ENCODE results near the gene LY6G6F.

Gene LY6G6F

DNA sequence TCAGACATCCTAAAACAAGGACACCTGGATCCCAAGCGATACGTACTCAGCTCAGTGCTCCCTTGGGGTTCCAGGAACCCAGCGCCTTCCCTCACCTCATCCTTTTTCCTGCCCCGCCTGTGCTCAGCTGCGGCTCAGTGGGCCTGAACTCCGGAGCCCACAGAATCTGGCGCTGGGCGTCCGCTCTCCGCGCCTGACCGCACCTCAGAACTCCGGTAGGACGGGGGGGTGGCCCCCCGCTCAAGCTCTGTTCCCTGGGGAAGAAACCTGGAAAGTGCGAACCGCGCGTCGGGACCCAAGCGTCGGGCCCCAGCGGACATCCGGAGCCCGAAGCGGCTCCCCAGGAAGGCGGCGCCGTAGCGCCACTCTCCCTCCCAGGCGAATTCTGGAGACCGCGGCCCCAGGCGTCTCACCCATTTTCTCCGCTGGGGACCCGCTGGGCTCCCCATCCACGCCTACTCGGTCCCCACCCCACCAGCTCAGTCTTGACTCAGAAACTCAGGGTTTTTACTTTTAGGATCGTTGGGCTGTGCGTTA lies 25.5 kb upstream of the LY6G6F start:
- peak overlapping the region; percentile 69 for H3K4me2 ChIP-seq (ENCODE audit: low read length)
- peak overlapping the region; percentile 49 for H3K4me3 ChIP-seq (ENCODE audit: low read depth, low read length, poor library complexity, severe bottlenecking)
- H3K79me2 ChIP-seq (ENCODE audit: insufficient read depth, low read length): no peaks in the 10 kb centered on the region
- peak overlapping the region; percentile 30; the same call in 1 of the 2 replicates for H3K9ac ChIP-seq (ENCODE audit: low read length)
- no peaks in the 10 kb centered on the region for H3K27me3 ChIP-seq (ENCODE audit: insufficient read depth, low read length)
- no peaks in the 10 kb centered on the region for H3K9me3 ChIP-seq (ENCODE audit: low read length)
- H3K27ac ChIP-seq (ENCODE audit: low read depth, low read length, poor library complexity, severe bottlenecking): no peak overlapping the region
- H2AFZ ChIP-seq (ENCODE audit: low read length): no peak overlapping the region
- no peaks in the 10 kb centered on the region for H3K9me2 ChIP-seq (ENCODE audit: low read depth, low read length)
- H3K36me3 ChIP-seq (ENCODE audit: insufficient read depth, low read length): peaks cover 6% of the 10 kb centered on the region; the same call in 1 of the 2 replicates
- TF ChIP-seq EZH2 (IDR thresholded peaks at IDR 0.05; ENCODE audit: borderline replicate concordance, low read length): no peak
- TF ChIP-seq, protein P1, sequence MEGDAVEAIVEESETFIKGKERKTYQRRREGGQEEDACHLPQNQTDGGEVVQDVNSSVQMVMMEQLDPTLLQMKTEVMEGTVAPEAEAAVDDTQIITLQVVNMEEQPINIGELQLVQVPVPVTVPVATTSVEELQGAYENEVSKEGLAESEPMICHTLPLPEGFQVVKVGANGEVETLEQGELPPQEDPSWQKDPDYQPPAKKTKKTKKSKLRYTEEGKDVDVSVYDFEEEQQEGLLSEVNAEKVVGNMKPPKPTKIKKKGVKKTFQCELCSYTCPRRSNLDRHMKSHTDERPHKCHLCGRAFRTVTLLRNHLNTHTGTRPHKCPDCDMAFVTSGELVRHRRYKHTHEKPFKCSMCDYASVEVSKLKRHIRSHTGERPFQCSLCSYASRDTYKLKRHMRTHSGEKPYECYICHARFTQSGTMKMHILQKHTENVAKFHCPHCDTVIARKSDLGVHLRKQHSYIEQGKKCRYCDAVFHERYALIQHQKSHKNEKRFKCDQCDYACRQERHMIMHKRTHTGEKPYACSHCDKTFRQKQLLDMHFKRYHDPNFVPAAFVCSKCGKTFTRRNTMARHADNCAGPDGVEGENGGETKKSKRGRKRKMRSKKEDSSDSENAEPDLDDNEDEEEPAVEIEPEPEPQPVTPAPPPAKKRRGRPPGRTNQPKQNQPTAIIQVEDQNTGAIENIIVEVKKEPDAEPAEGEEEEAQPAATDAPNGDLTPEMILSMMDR (IDR thresholded peaks at IDR 0.05; ENCODE audit: low read length): no peak
- no peaks in the 10 kb centered on the region for H3F3A ChIP-seq (ENCODE audit: insufficient read depth, low read length)
- H4K20me1 ChIP-seq (ENCODE audit: insufficient read depth, low read length): no peaks in the 10 kb centered on the region
- H3K4me1 ChIP-seq (ENCODE audit: insufficient read depth, low read length, severe bottlenecking): peaks cover 16% of the 10 kb centered on the region

DNA sequence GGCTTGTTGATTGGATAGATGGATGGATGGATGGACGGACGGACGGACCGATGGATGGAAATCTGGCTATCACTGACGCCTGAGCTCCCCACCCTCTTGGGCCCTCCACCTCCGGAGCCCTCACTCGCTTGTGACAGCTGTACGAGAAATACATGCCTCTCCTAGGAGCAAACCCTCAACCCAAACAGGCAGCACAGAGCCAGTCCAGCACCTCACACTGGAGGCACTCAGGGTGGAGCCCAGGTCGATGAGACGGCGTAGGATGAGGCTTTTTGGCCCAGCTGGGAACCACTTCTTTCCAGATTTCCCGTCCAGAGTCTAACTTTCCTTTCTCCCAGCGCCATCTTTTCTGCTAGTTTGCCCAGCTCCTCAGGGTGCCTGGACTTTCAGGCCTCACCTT lies 23.1 kb upstream of the LY6G6F start:
- Histone ChIP-seq H2AFZ (ENCODE audit: low read length) (no peak overlapping the region), H3K36me3 (ENCODE audit: insufficient read depth, low read length) (peaks cover 30% of the 10 kb centered on the region), H3K27ac (ENCODE audit: low read depth, low read length, poor library complexity, severe bottlenecking) (no peak overlapping the region), H3K9me2 (ENCODE audit: low read depth, low read length) (no peaks in the 10 kb centered on the region), H3K9me3 (ENCODE audit: low read length) (no peaks in the 10 kb centered on the region), H3K27me3 (ENCODE audit: insufficient read depth, low read length) (no peaks in the 10 kb centered on the region), H3K79me2 (ENCODE audit: insufficient read depth, low read length) (no peaks in the 10 kb centered on the region), H3F3A (ENCODE audit: insufficient read depth, low read length) (no peaks in the 10 kb centered on the region), H3K4me3 (ENCODE audit: low read depth, low read length, poor library complexity, severe bottlenecking) (no peak overlapping the region), H4K20me1 (ENCODE audit: insufficient read depth, low read length) (no peaks in the 10 kb centered on the region), H3K4me1 (ENCODE audit: insufficient read depth, low read length, severe bottlenecking) (peaks cover 12% of the 10 kb centered on the region), H3K9ac (ENCODE audit: low read length) (no peak overlapping the region), H3K4me2 (ENCODE audit: low read length) (no peak overlapping the region)
- TF ChIP-seq, protein P1 (IDR thresholded peaks at IDR 0.05; ENCODE audit: low read length): no peak
- no peak for TF ChIP-seq EZH2 (IDR thresholded peaks at IDR 0.05; ENCODE audit: borderline replicate concordance, low read length)

DNA sequence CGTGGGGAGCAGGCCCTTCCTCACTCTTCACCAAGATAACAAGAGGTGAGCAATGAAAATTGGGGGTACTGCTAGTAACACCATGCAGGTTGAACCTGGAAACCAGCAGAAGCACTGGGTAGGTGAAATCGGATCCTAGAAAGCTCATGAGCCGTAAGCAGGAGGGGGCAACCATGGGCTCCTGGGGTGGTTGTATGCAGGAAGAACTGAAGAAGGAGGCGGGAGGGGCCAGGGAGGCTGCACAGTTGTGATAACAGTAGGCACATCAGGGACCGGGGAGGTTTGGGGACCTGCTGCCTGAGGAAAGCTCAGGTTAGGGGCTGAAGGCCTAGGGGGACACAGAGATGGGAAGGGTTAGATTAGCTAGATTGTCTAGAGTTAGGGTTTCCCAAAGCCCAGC lies 20.2 kb upstream of the LY6G6F start:
- H3K4me1 ChIP-seq (ENCODE audit: insufficient read depth, low read length, severe bottlenecking): peaks cover 9% of the 10 kb centered on the region
- H3K27ac ChIP-seq (ENCODE audit: low read depth, low read length, poor library complexity, severe bottlenecking): no peak overlapping the region
- H2AFZ ChIP-seq (ENCODE audit: low read length): no peak overlapping the region
- H3K9me3 ChIP-seq (ENCODE audit: low read length): no peaks in the 10 kb centered on the region
- no peaks in the 10 kb centered on the region for H3F3A ChIP-seq (ENCODE audit: insufficient read depth, low read length)
- H3K9ac ChIP-seq (ENCODE audit: low read length): no peak overlapping the region
- H4K20me1 ChIP-seq (ENCODE audit: insufficient read depth, low read length): no peaks in the 10 kb centered on the region
- H3K9me2 ChIP-seq (ENCODE audit: low read depth, low read length): no peaks in the 10 kb centered on the region
- H3K79me2 ChIP-seq (ENCODE audit: insufficient read depth, low read length): no peaks in the 10 kb centered on the region
- H3K4me2 ChIP-seq (ENCODE audit: low read length): no peak overlapping the region
- no peak for TF ChIP-seq EZH2 (IDR thresholded peaks at IDR 0.05; ENCODE audit: borderline replicate concordance, low read length)
- TF ChIP-seq, protein P1 (IDR thresholded peaks at IDR 0.05; ENCODE audit: low read length): no peak
- H3K36me3 ChIP-seq (ENCODE audit: insufficient read depth, low read length): peaks cover 46% of the 10 kb centered on the region
- no peaks in the 10 kb centered on the region for H3K27me3 ChIP-seq (ENCODE audit: insufficient read depth, low read length)
- no peak overlapping the region for H3K4me3 ChIP-seq (ENCODE audit: low read depth, low read length, poor library complexity, severe bottlenecking)

Data from OCI-LY1 (cell line).